Hematopoietic multipotent progenitor cell treated with erythropoietin and hydrocortisone succinate and interleukin-3 and kit ligand, for 8 days (in vitro differentiated cells): ENCODE measurements around the gene NEB.
A peak's percentile ranks its signal among the peaks of the same experiment; 100 is the strongest.

Source experiments
- DNase-seq: peaks from one replicate; pipeline ENCODE4 v3.0.0-alpha.2; 2015

The NEB gene

GRCh38 chr2:151695778-151696177 lies 38.5 kb downstream of the NEB start:
- DNase-seq, result no peak

GRCh38 chr2:151691631-151692030 lies 42.6 kb downstream of the NEB start:
- DNase-seq, result no peak

GRCh38 chr2:151688719-151689118 lies 45.6 kb downstream of the NEB start:
- no peak for DNase-seq

GRCh38 chr2:151682459-151683003 lies 51.7 kb downstream of the NEB start:
- DNase-seq, result no peak

GRCh38 chr2:151681051-151681450 lies 53.2 kb downstream of the NEB start:
- no peak for DNase-seq

GRCh38 chr2:151679994-151680393 lies 54.3 kb downstream of the NEB start:
- no peak for DNase-seq

GRCh38 chr2:151678849-151679248 lies 55.4 kb downstream of the NEB start:
- no peak for DNase-seq

GRCh38 chr2:151673016-151673415 lies 61.3 kb downstream of the NEB start:
- DNase-seq, result no peak

- DNase-seq, result no peak
These were observed 62.0 kb downstream of the NEB start for GRCh38 chr2:151672277-151672676.

GRCh38 chr2:151670846-151671597 lies 63.3 kb downstream of the NEB start:
- no peak for DNase-seq

GRCh38 chr2:151670346-151670745 lies 63.9 kb downstream of the NEB start:
- no peak for DNase-seq

- DNase-seq, result peak; percentile 11
These were observed 64.6 kb downstream of the NEB start for GRCh38 chr2:151669585-151670081.

GRCh38 chr2:151668737-151669136 lies 65.5 kb downstream of the NEB start:
- no peak for DNase-seq

GRCh38 chr2:151665959-151666358 lies 68.3 kb downstream of the NEB start:
- no peak for DNase-seq

- no peak for DNase-seq
These were observed 69.8 kb downstream of the NEB start for GRCh38 chr2:151664520-151664919.

- DNase-seq, result no peak
These were observed 72.7 kb downstream of the NEB start for GRCh38 chr2:151661625-151662024.

GRCh38 chr2:151658081-151658480 lies 76.2 kb downstream of the NEB start:
- no peak for DNase-seq

- no peak for DNase-seq
These were observed 76.6 kb downstream of the NEB start for GRCh38 chr2:151657667-151658076.

- DNase-seq, result peak; percentile 39
These were observed 78.4 kb downstream of the NEB start for GRCh38 chr2:151655663-151656398.

GRCh38 chr2:151654891-151655290 lies 79.4 kb downstream of the NEB start:
- DNase-seq, result no peak

GRCh38 chr2:151654085-151654484 lies 80.2 kb downstream of the NEB start:
- no peak for DNase-seq

GRCh38 chr2:151651274-151651673 lies 83.0 kb downstream of the NEB start:
- peak; percentile 55 for DNase-seq

- no peak for DNase-seq
These were observed 83.8 kb downstream of the NEB start for GRCh38 chr2:151650456-151650855.

- no peak for DNase-seq
These were observed 84.3 kb downstream of the NEB start for GRCh38 chr2:151649966-151650365.
